ENCODE measurements around the gene ASCL3.
"Not testable (repeated sequence)": the region's sequence is repeated elsewhere in the genome, so short reads cannot be mapped to it uniquely, and the experiment has no call there.

Gene ASCL3

DNA sequence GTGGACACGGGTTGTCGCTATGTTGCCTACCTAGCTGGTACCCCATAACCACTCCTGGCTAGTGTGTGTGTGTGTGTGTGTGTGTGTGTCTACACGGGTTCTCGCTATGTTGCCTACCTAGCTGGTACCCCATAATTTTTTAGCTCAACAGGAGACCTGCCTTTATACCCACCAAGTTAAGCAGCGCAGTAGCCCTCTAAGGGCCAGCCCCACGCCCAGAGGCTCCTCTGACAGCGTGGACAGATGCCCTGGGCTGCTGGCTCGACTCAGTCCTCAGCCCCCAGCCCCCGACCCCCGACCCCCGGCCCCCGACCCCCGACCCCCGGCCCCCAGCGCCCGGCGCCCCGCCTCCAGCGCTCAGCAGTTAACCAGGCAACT lies 32.2 kb downstream of the ASCL3 start:
- peak; percentile 34 for DNase-seq (ENCODE audit: low spot score)

DNA sequence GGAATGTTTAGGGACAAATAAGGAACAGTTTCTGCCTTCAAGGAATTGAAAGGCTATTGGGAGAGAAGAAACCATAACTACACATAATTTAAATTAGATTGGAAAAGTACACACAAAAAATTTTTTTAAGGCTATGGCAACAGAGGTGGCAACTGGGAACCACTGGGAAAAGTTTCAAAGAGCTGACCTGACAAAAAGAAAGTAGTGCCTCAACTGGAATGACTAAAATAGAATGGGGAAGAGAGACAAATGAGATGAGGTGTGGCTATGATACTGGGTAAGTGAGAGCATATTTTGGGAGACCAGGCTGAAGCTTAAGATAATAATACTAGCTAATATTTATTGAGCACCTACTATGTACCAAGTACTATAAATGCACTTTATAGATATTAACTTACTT lies 34.7 kb downstream of the ASCL3 start:
- DNase-seq (ENCODE audit: low spot score): no peak

DNA sequence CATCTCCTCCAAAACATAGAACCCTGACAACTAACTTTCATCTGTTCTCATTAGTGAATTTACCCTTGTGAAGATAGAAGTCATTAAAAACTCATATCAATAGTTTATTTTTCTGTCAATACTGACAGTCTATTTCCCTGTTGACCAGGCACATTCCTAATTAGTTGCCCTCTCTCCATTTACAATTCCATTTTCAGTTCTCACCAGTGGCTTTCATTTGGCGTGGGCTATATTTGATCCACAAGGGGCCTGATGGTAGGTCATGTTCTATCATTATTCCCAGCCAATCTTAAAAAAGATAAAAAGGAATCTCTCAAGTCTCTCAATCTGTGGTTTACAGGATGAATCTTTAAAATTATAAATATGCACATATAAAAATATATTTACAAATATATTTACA lies 35.7 kb downstream of the ASCL3 start:
- DNase-seq (ENCODE audit: low spot score): no peak

DNA sequence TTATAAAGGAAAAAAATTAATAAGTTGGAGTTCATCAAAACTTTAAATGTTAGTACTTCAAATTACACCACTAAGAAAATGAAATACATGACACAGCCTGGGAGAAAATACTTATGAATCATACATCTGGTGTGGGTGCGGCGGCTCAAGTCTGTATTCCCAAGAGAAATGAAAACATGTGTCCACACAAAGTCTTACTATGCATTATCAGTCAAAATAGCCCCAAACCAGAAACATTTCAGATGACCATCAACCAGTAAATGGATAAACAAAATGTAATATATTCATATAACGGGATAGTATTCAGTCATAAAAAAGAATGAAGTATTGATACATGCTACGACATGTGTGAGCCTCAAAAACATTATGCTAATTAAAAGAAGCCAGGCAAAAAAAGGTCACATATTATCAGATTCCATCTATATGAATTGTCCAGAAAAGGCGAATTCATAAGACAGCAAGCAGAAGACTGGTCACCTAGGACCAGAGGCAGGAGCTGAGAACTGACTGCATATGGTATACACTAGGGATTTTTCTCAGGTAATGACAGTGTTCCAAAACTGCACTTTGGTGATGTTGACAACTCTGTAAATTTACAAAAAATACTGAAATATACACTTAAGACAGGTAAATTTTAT lies 37.2 kb downstream of the ASCL3 start:
- no peak for DNase-seq (ENCODE audit: low spot score)

DNA sequence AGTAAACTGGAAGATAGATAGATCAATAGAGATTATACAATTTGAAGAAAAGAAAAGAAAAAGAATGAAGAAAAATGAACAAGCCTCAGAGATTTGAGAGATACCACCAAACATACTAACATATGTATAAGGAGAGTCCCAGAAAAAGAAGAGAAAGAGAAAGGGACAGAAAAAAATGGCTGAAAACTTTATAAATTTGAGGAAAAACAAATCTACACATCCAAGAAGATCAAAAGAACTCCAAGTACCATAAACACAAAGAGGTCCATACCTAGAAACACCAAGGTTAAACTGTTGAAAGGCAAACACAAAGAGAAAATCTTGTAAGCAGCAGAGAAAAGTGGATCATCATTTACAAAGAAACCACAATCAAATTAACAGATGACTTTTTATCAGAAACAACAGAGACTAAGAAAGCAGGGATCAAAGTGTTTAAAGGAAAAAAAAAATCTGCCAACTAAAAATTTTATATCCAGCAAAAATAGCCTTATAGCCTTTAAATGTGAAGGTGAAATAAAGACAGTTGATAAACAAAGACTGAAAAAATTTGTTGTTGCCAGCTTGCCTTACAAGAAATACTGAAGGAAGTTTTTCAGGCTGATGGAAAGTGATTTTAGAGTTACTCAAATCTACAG lies 43.6 kb downstream of the ASCL3 start:
- no peak for DNase-seq (ENCODE audit: low spot score)

DNA sequence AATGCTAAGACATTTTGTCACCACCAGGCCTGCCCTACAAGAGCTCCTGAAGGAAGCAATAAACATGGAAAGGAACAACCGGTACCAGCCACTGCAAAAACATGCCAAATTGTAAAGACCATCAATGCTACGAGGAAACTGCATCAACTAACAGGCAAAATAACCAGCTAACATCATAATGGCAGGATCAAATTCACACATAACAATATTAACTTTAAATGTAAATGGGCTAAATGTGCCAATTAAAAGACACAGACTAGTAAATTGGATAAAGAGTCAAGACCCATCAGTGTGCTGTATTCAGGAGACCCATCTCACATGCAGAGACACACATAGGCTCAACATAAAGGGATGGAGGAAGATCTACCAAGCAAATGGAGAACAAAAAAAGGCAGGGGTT lies 51.6 kb downstream of the ASCL3 start:
- DNase-seq (ENCODE audit: low spot score): not testable (repeated sequence)

Measured in SW480 (cell line).